Measurements from ENCODE around the gene PCBP2. TPM values are rescaled to one million over a fixed set of nuclear protein-coding genes. Genes with fewer than 3 reads are reported as not detected.

PCBP2 gene
- total and polyA plus RNA-seq, 7 donors: 333 to 661 (median 403) TPM

GRCh38 chr12:53524476-53524875 is 72.6 kb downstream of the PCBP2 start:
- intact Hi-C loops (cut with DNase I): no loop called here
- TF ChIP-seq POLR2AphosphoS5 (IDR thresholded peaks at IDR 0.05) (no peak), EP300 (IDR thresholded peaks at IDR 0.05) (no peak), POLR2A (IDR thresholded peaks at IDR 0.05) (no peak), CTCF (IDR thresholded peaks at IDR 0.05) (no peak)
- no peak overlapping the region for H3K4me3 ChIP-seq
- WGBS, 2 donors: 97 to 98% methylated on average over 13 of the region's 13 CpGs
- no peaks in the 10 kb centered on the region for H3K4me1 ChIP-seq
- DNase-seq: no peak
- H3K9me3 ChIP-seq: no peaks in the 10 kb centered on the region
- H3K27ac ChIP-seq: no peak overlapping the region
- no peaks in the 10 kb centered on the region for H3K27me3 ChIP-seq
- peaks cover 23 to 99% (median 63%) of the 10 kb centered on the region in 4 donors for H3K36me3 ChIP-seq

- Histone ChIP-seq H3K36me3 (peaks cover 39 to 99% (median 60%) of the 10 kb centered on the region in 4 donors), H3K27me3 (no peaks in the 10 kb centered on the region), H3K4me1 (no peaks in the 10 kb centered on the region), H3K9me3 (no peaks in the 10 kb centered on the region), H3K4me3 (no peak overlapping the region), H3K27ac (no peak overlapping the region)
- no peak for DNase-seq
- intact Hi-C loops (cut with DNase I): no loop called here
- WGBS, 2 donors: 89 to 91% methylated on average over 2 of the region's 2 CpGs
- no peak for TF ChIP-seq EP300 (IDR thresholded peaks at IDR 0.05)
- no peak for TF ChIP-seq POLR2A (IDR thresholded peaks at IDR 0.05)
- no peak for TF ChIP-seq CTCF (IDR thresholded peaks at IDR 0.05)
- TF ChIP-seq POLR2AphosphoS5 (IDR thresholded peaks at IDR 0.05): no peak
Observed at GRCh38 chr12:53530061-53530460, 78.2 kb downstream of the PCBP2 start.

Small RNA genes within 50 kb of the gene (small RNA-seq; reads per million reads assigned to genes)
- gene AC023509.3: 0 reads per million in 3 donors

Other genes starting within 250 kb of the PCBP2 start
- 1 to 10 TPM in 3 of 4 donors, under 1 TPM in 1; 0.95 to 2.9 (median 1.3) TPM for gene ITGB7, start 244.9 kb upstream of the PCBP2 start, total RNA-seq
- 10 to 100 TPM in 2 of 3 donors, 1 to 10 TPM in 1; 3.6 to 19.9 (median 13.5) TPM for gene ITGB7, start 244.9 kb upstream of the PCBP2 start, polyA plus RNA-seq
- gene RARG, start 219.9 kb upstream of the PCBP2 start, total RNA-seq: 10 to 100 TPM in 3 of 4 donors, 1 to 10 TPM in 1; 9.9 to 17.2 (median 15.4) TPM
- gene RARG, start 219.9 kb upstream of the PCBP2 start, polyA plus RNA-seq: 10 to 100 TPM in 1 of 3 donors, 1 to 10 TPM in 2; 3.2 to 10.3 (median 6.0) TPM
- 1 to 10 TPM in 1 of 4 donors, under 1 TPM in 3; under 0.01 to 1.9 (median 0.22) TPM for gene ESPL1, start 183.8 kb upstream of the PCBP2 start, total RNA-seq
- gene ESPL1, start 183.8 kb upstream of the PCBP2 start, polyA plus RNA-seq: 1 to 10 TPM; 4.2 to 7.6 (median 5.5) TPM
- gene PFDN5, start 156.6 kb upstream of the PCBP2 start, total RNA-seq: 1,000 to 10,000 TPM in 2 of 4 donors, 100 to 1,000 TPM in 2; 757 to 1,153 (median 947) TPM
- 1,000 to 10,000 TPM in 1 of 3 donors, 100 to 1,000 TPM in 2; 759 to 1,604 (median 819) TPM for gene PFDN5, start 156.6 kb upstream of the PCBP2 start, polyA plus RNA-seq
- gene MYG1, start 152.4 kb upstream of the PCBP2 start, total RNA-seq: 10 to 100 TPM; 43.5 to 55.4 (median 50.2) TPM
- gene MYG1, start 152.4 kb upstream of the PCBP2 start, polyA plus RNA-seq: 10 to 100 TPM; 26.1 to 59.6 (median 54.1) TPM
- gene AAAS, start 130.5 kb upstream of the PCBP2 start, total RNA-seq: 10 to 100 TPM; 38.2 to 62.0 (median 47.4) TPM
- 10 to 100 TPM; 10.6 to 35.6 (median 15.0) TPM for gene AAAS, start 130.5 kb upstream of the PCBP2 start, polyA plus RNA-seq
- not detected for gene SP7, start 115.7 kb upstream of the PCBP2 start, total RNA-seq
- gene SP7, start 115.7 kb upstream of the PCBP2 start, polyA plus RNA-seq: not detected
- 10 to 100 TPM; 53.2 to 69.8 (median 61.0) TPM for gene SP1, start 71.9 kb upstream of the PCBP2 start, total RNA-seq
- gene SP1, start 71.9 kb upstream of the PCBP2 start, polyA plus RNA-seq: 10 to 100 TPM; 11.4 to 32.8 (median 16.0) TPM
- gene AMHR2, start 28.2 kb upstream of the PCBP2 start, total RNA-seq: not detected
- under 1 TPM in 1 of 3 donors, not detected in 2; 0.60 TPM for gene AMHR2, start 28.2 kb upstream of the PCBP2 start, polyA plus RNA-seq
- 10 to 100 TPM; 46.7 to 68.1 (median 55.1) TPM for gene PRR13, start 10.4 kb upstream of the PCBP2 start, total RNA-seq
- 100 to 1,000 TPM; 521 to 955 (median 870) TPM for gene PRR13, start 10.4 kb upstream of the PCBP2 start, polyA plus RNA-seq
- 10 to 100 TPM; 18.5 to 27.4 (median 25.0) TPM for gene MAP3K12, start 47.4 kb downstream of the PCBP2 start, total RNA-seq
- gene MAP3K12, start 47.4 kb downstream of the PCBP2 start, polyA plus RNA-seq: 10 to 100 TPM in 1 of 3 donors, 1 to 10 TPM in 2; 1.6 to 10.1 (median 4.8) TPM
- 10 to 100 TPM; 16.1 to 29.9 (median 19.4) TPM for gene TARBP2, start 49.2 kb downstream of the PCBP2 start, total RNA-seq
- 10 to 100 TPM; 16.2 to 29.4 (median 19.7) TPM for gene TARBP2, start 49.2 kb downstream of the PCBP2 start, polyA plus RNA-seq
- not detected for gene NPFF, start 55.4 kb downstream of the PCBP2 start, total RNA-seq
- gene NPFF, start 55.4 kb downstream of the PCBP2 start, polyA plus RNA-seq: not detected
- 10 to 100 TPM; 20.3 to 36.0 (median 27.1) TPM for gene ATF7, start 174.3 kb downstream of the PCBP2 start, total RNA-seq
- 10 to 100 TPM; 20.2 to 22.0 (median 21.0) TPM for gene ATF7, start 174.3 kb downstream of the PCBP2 start, polyA plus RNA-seq
- 100 to 1,000 TPM; 409 to 571 (median 531) TPM for gene ATP5MC2, start 224.0 kb downstream of the PCBP2 start, total RNA-seq
- 100 to 1,000 TPM; 535 to 828 (median 574) TPM for gene ATP5MC2, start 224.0 kb downstream of the PCBP2 start, polyA plus RNA-seq